MCF 10A (cell line): ENCODE results near the gene RAD51D. TPM values are rescaled to one million over a fixed set of nuclear protein-coding genes. Genes with fewer than 3 reads are reported as not detected.

Experiments
- BruUV-seq: library from RNA; stranded (reverse); fragments of 400-500 nt; replicated peaks from 2 replicates; lab custom pipeline; 2021; lab: Mats Ljungman, UMichigan
- CTCF ChIA-PET: fragments of 300-600 bp; sonication (Branson Sonifier 250); formaldehyde crosslinking; extraction: SDS; loops from one replicate; lab custom pipeline; 2021; ENCODE audit warnings: antibody characterized with exemption, inconsistent platforms; lab: Yijun Ruan, JAX
- POLR2A ChIA-PET: fragments of 300-600, 350-650 bp; sonication (Branson Sonifier 250); formaldehyde crosslinking; extraction: SDS; loops from one replicate; lab custom pipeline; 2020; ENCODE audit warnings: antibody characterized with exemption, inconsistent platforms; lab: Yijun Ruan, JAX
- DNase-seq: peaks from one replicate; pipeline ENCODE4 v3.0.0-alpha.2; 2018; ENCODE audit not compliant: unreplicated experiment
- H3K27ac Mint-ChIP-seq: one replicate; pipeline ENCODE4 v1.8.0; 2022; ENCODE audit warnings: mild to moderate bottlenecking, low read depth, mixed read lengths; ENCODE audit not compliant: unreplicated experiment
- H3K27me3 Mint-ChIP-seq: one replicate; pipeline ENCODE4 v1.8.0; 2022; ENCODE audit warnings: mixed read lengths; ENCODE audit not compliant: insufficient read depth, unreplicated experiment
- H3K36me3 Mint-ChIP-seq: one replicate; pipeline ENCODE4 v1.8.0; 2022; ENCODE audit warnings: mild to moderate bottlenecking, moderate library complexity, mixed read lengths; ENCODE audit not compliant: insufficient read depth, unreplicated experiment
- H3K4me1 Mint-ChIP-seq: one replicate; pipeline ENCODE4 v1.8.0; 2022; ENCODE audit warnings: mixed read lengths; ENCODE audit not compliant: insufficient read depth, unreplicated experiment
- H3K4me3 Mint-ChIP-seq: one replicate; pipeline ENCODE4 v1.8.0; 2022; ENCODE audit warnings: mild to moderate bottlenecking, moderate library complexity, mixed read lengths; ENCODE audit not compliant: unreplicated experiment
- H3K9me3 Mint-ChIP-seq: one replicate; pipeline ENCODE4 v1.8.0; 2022; ENCODE audit warnings: mixed read lengths; ENCODE audit not compliant: unreplicated experiment
- CTCF ChIP-seq: fragments of 200-600 bp; IDR thresholded peaks from one replicate; pipeline ENCODE4 v1.8.0; 2022; ENCODE audit warnings: antibody characterized with exemption, mild to moderate bottlenecking; ENCODE audit not compliant: unreplicated experiment
- intact Hi-C: fragments of 100-400 bp; cut with micrococcal nuclease; formaldehyde crosslinking; loops from 2 replicates; pipeline ENCODE4 v1.14.1; 2022
- total RNA-seq: library from RNA; stranded (reverse); gene quantifications from 2 replicates; pipeline ENCODE4 v1.2.3, GENCODE V29; 2022

RAD51D gene
- total RNA-seq, 1 experiment from 2014 or later = 13.0 TPM

- Mint-ChIP-seq H3K4me3 (no peak overlapping the region), H3K36me3 (peaks cover 24% of the 10 kb centered on the region), H3K9me3 (no peaks in the 10 kb centered on the region), H3K27ac (no peak overlapping the region), H3K27me3 (no peaks in the 10 kb centered on the region), H3K4me1 (no peaks in the 10 kb centered on the region)
- ChIA-PET POLR2A (interaction anchor here (0.9 kb wide), 1 partner anchor 42 kb away, joined by 3 read pairs; no protein-coding TSS in a partner anchor), CTCF (interaction anchor here (0.6 to 2.8 kb wide), 7 partner anchors 10 to 709 kb away, joined by 3 to 27 read pairs (median 4); partner anchors contain the start of gene RAD51D)
- intact Hi-C loops = no loop called here
- TSS peak; percentile 10 for BruUV-seq
- TF ChIP-seq CTCF = no peak
- DNase-seq = no peak
Observed at GRCh38 chr17:35129154-35129972, 9.7 kb upstream of the RAD51D start.

GRCh38 chr17:35127751-35128514, 8.3 kb upstream of the RAD51D start:
- Mint-ChIP-seq H3K27me3 (no peaks in the 10 kb centered on the region), H3K9me3 (no peaks in the 10 kb centered on the region), H3K4me3 (no peak overlapping the region), H3K4me1 (no peaks in the 10 kb centered on the region), H3K36me3 (peaks cover 14% of the 10 kb centered on the region), H3K27ac (no peak overlapping the region)
- intact Hi-C loops = no loop called here
- CTCF ChIA-PET = interaction anchor here (0.8 to 2.3 kb wide), 4 partner anchors 8 to 722 kb away, joined by 3 to 8 read pairs (median 4); partner anchors contain the start of gene SLFN12L
- DNase-seq = no peak
- no peak for TF ChIP-seq CTCF
- POLR2A ChIA-PET = no interaction called here
- no TSS peak for BruUV-seq

- H3K4me3 Mint-ChIP-seq = no peak within 1 kb of the TSS
- no peaks in the 10 kb centered on the region for H3K9me3 Mint-ChIP-seq
- no peak for DNase-seq
- intact Hi-C loops = no loop called here
- H3K27me3 Mint-ChIP-seq = no peaks in the 10 kb centered on the region
- H3K27ac Mint-ChIP-seq = no peak within 1 kb of the TSS
- POLR2A ChIA-PET = interaction anchor here (0.7 kb wide), 1 partner anchor 89 kb away, joined by 3 read pairs; no protein-coding TSS in a partner anchor
- TF ChIP-seq CTCF = no peak
- CTCF ChIA-PET = interaction anchor here (0.6 to 7.0 kb wide), 6 partner anchors 11 to 700 kb away, joined by 3 to 97 read pairs (median 22); partner anchors contain the start of gene UNC45B
- H3K4me1 Mint-ChIP-seq = peaks cover 15% of the 10 kb centered on the region
- H3K36me3 Mint-ChIP-seq = peaks cover 8% of the 10 kb centered on the region
- no TSS peak for BruUV-seq
Observed at GRCh38 chr17:35121315-35121714, 1.7 kb upstream of the RAD51D start, which contains the start of gene FNDC8. Gene FNDC8, plus strand, starts transcription at chr17:35121615. Its CDS starts 79 bp downstream, at chr17:35121694.
